GM18858 (cell line): ENCODE measurements around the gene TREML4.

Experiments used
- ATAC-seq: cut with Tn5 transposase; IDR thresholded peaks from one replicate; pipeline ENCODE4 v1.9.1; 2021; ENCODE audit not compliant: unreplicated experiment

TREML4 gene

DNA sequence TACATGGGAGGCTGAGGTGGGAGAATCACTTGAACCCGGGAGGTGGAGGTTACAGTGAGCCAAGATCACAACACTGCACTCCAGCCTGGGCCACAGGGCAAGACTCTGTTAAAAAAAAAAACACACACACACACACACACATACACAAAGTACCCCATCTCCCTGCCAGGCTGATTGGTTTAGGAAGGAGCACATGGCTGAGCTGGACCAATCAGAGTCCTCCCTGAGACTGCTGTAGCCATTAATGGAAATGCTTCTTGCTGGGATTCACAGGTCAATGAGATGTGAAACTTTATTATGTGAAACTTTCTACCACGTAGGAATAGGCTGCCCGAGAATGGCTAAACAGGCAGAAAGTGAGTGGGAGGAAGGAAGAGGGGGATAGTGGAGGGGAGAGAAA, 55.5 kb downstream of the TREML4 start:
- no peak for ATAC-seq

DNA sequence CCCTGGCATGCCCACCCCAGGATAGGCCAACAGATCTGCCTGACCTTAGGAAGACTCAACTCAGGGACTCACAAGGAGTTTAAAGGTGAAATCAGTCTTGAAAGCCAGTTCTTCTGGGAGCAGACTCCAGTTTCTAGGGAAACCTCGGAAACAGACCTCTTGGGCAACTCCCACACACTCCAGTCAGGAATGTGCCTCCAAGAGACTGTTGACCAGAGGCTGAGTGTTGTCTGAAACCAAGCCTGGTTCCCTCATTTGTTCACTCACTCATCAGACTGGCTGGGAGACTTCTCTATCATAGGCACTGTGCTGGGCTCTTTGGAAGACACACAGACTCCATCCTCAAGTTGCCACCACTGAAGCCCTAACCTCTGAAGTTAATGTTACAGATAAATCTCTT, 56.6 kb downstream of the TREML4 start:
- no peak for ATAC-seq

DNA sequence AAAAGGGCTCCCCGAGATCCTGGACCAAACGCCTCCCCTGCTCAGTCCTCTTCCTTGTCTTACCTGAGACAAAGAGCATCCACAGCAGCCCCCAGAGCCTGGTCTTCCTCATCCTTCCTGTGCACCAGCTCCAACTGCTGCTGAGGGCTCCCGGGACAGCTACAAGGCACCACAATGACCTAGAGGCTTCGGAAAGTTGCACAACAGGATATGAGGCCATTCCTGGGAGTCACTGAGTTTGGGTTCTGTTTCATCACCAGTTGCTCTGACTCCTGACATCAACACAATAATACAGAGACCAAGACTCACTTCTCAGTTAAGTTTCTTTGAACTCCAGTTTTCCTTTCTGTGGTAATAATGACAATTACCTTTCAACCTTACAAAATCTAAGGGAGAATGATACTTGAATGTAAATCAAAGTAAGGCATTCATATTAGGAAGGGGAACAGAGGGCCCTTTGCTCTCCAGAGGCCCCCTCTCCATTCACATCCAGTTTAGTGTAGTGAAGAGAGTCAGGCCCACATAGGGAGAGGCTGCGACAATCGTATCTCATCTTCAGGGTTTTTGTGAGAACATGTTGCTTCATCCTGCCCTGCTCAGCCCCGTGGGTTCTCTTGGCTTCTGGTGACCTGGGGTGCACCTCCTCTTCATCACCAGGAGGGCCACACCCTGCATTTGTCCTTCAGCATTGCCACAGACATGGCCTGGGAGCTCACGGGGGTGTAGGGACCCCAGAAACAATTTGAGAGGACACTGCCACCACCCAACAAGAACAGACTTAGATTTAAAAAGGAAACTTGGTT, 58.6 kb downstream of the TREML4 start, which contains the start of gene TREM1:
Gene TREM1 (minus strand): TSS at position 139 of the 803 bp plus-strand sequence. CDS start 27 bp downstream, at position 112.
- no peak for ATAC-seq

DNA sequence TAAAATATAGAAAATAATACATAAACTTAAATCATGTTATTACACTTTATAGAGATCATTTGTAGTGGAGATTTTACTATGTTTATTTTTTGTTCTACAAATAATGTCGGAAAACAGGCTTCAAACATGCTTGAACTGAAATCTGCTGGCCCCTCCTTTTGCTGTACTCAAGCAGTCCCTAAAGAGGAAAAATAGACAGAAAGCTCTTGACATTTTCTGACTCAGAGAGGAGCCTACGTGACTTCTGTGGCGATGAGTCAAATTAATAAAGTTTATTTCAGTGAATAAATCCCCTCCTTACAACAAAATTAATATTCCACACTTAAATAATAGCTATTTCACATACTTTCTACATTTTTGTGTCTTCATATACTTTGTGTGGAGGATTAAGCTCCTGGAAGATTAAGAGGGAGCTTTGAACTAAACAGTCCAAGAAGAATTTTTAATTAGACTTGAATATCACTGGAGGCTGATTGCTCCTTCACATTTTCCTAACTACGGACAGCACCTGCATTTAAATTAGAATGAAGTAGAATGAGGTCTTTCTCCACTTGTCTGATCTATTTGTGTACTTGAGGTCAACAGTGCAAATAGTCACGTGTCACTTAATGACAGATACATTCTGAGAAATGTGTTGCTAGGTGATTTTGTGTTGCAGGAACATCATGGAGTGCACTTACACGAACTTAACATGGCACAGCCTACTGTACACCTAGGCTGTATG, 60.0 kb downstream of the TREML4 start:
- peak; percentile 57 for ATAC-seq
